GM19463 (cell line): ENCODE measurements around the gene RASGRF2.
"Not testable (repeated sequence)": the region's sequence is repeated elsewhere in the genome, so short reads cannot be mapped to it uniquely, and the experiment has no call there.

Experiments used
- ATAC-seq: cut with Tn5 transposase; IDR thresholded peaks from one replicate; pipeline ENCODE4 v1.9.1; 2021; ENCODE audit warnings: mild to moderate bottlenecking, moderate library complexity; ENCODE audit not compliant: unreplicated experiment

Gene RASGRF2

GRCh38 chr5:81268521-81269196 is 308.5 kb downstream of the RASGRF2 start:
- ATAC-seq, result no peak

GRCh38 chr5:81269751-81270393 is 309.7 kb downstream of the RASGRF2 start:
- no peak for ATAC-seq

GRCh38 chr5:81270394-81271027 is 310.3 kb downstream of the RASGRF2 start:
- not testable (repeated sequence) for ATAC-seq
